Left lobe of liver (tissue), 2 donors: ENCODE results near the gene GOLGA8K. TPM values are rescaled to one million over a fixed set of nuclear protein-coding genes. Genes with fewer than 3 reads are reported as not detected.
"Not testable (repeated sequence)": the region's sequence is repeated elsewhere in the genome, so short reads cannot be mapped to it uniquely, and the experiment has no call there.

Source experiments
- ATAC-seq: fragments of 200-7000 bp; cut with Tn5 transposase; one replicate; pipeline ENCODE4 v1.9.1; 2020; ENCODE audit warnings: mild to moderate bottlenecking, moderate library complexity
- DNase-seq: peaks from one replicate; pipeline ENCODE4 v3.0.0-alpha.2; 2020; ENCODE audit warnings: low spot score
- total RNA-seq: library from RNA; stranded (reverse); gene quantifications from one replicate; pipeline ENCODE4 v1.2.1, GENCODE V29; 2021
- donor health status: DM: no; HTN: no; CAD: no; lungs with moderate emphysema.
- donor health status: DM: no; HTN: yes; CAD: no.

GOLGA8K gene
- total RNA-seq, 1 donor from 2014 or later: 0.40 TPM

- DNase-seq, ATAC-seq: not testable (repeated sequence)
Measured at GRCh38 chr15:32361662-32362061, 41.4 kb downstream of the GOLGA8K start.

GRCh38 chr15:32358462-32358861 lies 44.6 kb downstream of the GOLGA8K start:
- not testable (repeated sequence) for DNase-seq, ATAC-seq

- not testable (repeated sequence) for DNase-seq, ATAC-seq
Measured at GRCh38 chr15:32356909-32357308, 46.2 kb downstream of the GOLGA8K start.

GRCh38 chr15:32352748-32353147 lies 50.3 kb downstream of the GOLGA8K start:
- ATAC-seq, DNase-seq: not testable (repeated sequence)

GRCh38 chr15:32350563-32351220 lies 52.4 kb downstream of the GOLGA8K start:
- DNase-seq, ATAC-seq: not testable (repeated sequence)

GRCh38 chr15:32347037-32347436 lies 56.1 kb downstream of the GOLGA8K start:
- ATAC-seq: not testable (repeated sequence)
- peak; percentile 30 for DNase-seq

- not testable (repeated sequence) for DNase-seq, ATAC-seq
Measured at GRCh38 chr15:32345978-32346547, 57.0 kb downstream of the GOLGA8K start.

- not testable (repeated sequence) for ATAC-seq, DNase-seq
Measured at GRCh38 chr15:32343921-32344320, 59.2 kb downstream of the GOLGA8K start.

Other genes with a start within 250 kb of the GOLGA8K start
- 3.2 TPM for gene GOLGA8O, start 52.3 kb upstream of the GOLGA8K start, total RNA-seq
- gene GOLGA8N, start 190.2 kb upstream of the GOLGA8K start, total RNA-seq: 8.8 TPM
- 1.8 TPM for gene ARHGAP11A, start 212.2 kb upstream of the GOLGA8K start, total RNA-seq
- gene SCG5, start 238.4 kb upstream of the GOLGA8K start, total RNA-seq: 16.5 TPM